HEK293 (cell line): Measurements from ENCODE around the gene MIA3.

Experiments used
- CTCF ChIA-PET: fragments of 350-600 bp; formaldehyde crosslinking; extraction: SDS; loops from one replicate; lab custom pipeline; 2021; ENCODE audit warnings: antibody characterized with exemption; lab: Yijun Ruan, JAX
- POLR2A ChIA-PET: fragments of 300-600 bp; formaldehyde crosslinking; extraction: SDS; loops from one replicate; lab custom pipeline; 2020; ENCODE audit warnings: antibody characterized with exemption, inconsistent platforms; lab: Yijun Ruan, JAX
- H3K27ac ChIP-seq: fragments of 200-500 bp; sonication (Bioruptor generic); 2 replicates; pipeline ENCODE4 v1.5.1; 2014; ENCODE audit warnings: low read depth, low read length, control low read depth, inconsistent platforms; ENCODE audit errors: extremely low read depth
- H3K36me3 ChIP-seq, 2 experiments: fragments of 200-500 bp in 1 of 2; sonication (Bioruptor generic) in 1 of 2; 1 replicate in 1 of 2; 2 replicates in 1 of 2; pipeline ENCODE4 v1.5.1; 2014 to 2017; ENCODE audit warnings: inconsistent platforms in 2 of 2, low read length in 2 of 2; ENCODE audit not compliant: control insufficient read depth in 2 of 2, insufficient read depth in 1 of 2
- H3K4me1 ChIP-seq: fragments of 200-500 bp; sonication (Bioruptor generic); 2 replicates; pipeline ENCODE4 v1.5.1; 2014; ENCODE audit warnings: mild to moderate bottlenecking, low read length, inconsistent platforms; ENCODE audit not compliant: control insufficient read depth, insufficient read depth
- H3K4me3 ChIP-seq: 2 replicates; pipeline ENCODE4 v1.5.1; 2011; ENCODE audit warnings: low read depth, mild to moderate bottlenecking, control low read depth, low read length, moderate library complexity
- H3K9me3 ChIP-seq: fragments of 200-500 bp; sonication (Bioruptor generic); 2 replicates; pipeline ENCODE4 v1.5.1; 2014; ENCODE audit warnings: low read depth, low read length, inconsistent platforms; ENCODE audit not compliant: control insufficient read depth, insufficient read depth
- BCL6B ChIP-seq: fragments of 450-650 bp; formaldehyde crosslinking; IDR thresholded peaks from 2 replicates; pipeline ENCODE4 v1.5.1; 2017; ENCODE audit warnings: missing biosample characterization, missing genetic modification characterization
- FEZF1 ChIP-seq: fragments of 450-650 bp; formaldehyde crosslinking; IDR thresholded peaks from 2 replicates; pipeline ENCODE4 v1.5.1; 2016; ENCODE audit warnings: missing biosample characterization, missing genetic modification characterization
- IKZF3 ChIP-seq: fragments of 450-650 bp; IDR thresholded peaks from 2 replicates; pipeline ENCODE4 v1.5.0; 2018; ENCODE audit warnings: missing biosample characterization, mild to moderate bottlenecking, missing genetic modification characterization, moderate library complexity
- SCRT1 ChIP-seq: fragments of 450-650 bp; formaldehyde crosslinking; IDR thresholded peaks from 2 replicates; pipeline ENCODE4 v1.5.1; 2016; ENCODE audit warnings: missing biosample characterization, missing genetic modification characterization, borderline replicate concordance
- ZFP41 ChIP-seq: fragments of 450-650 bp; formaldehyde crosslinking; IDR thresholded peaks from 2 replicates; pipeline ENCODE4 v1.5.1; 2016; ENCODE audit warnings: missing biosample characterization, missing genetic modification characterization, borderline replicate concordance
- ZIC2 ChIP-seq: fragments of 450-650 bp; formaldehyde crosslinking; IDR thresholded peaks from 2 replicates; pipeline ENCODE4 v1.5.1; 2016; ENCODE audit warnings: missing biosample characterization, missing genetic modification characterization
- ZNF112 ChIP-seq: fragments of 450-650 bp; formaldehyde crosslinking; IDR thresholded peaks from 2 replicates; pipeline ENCODE4 v1.5.0; 2017; ENCODE audit warnings: missing biosample characterization, missing genetic modification characterization
- ZNF146 ChIP-seq: fragments of 450-650 bp; formaldehyde crosslinking; IDR thresholded peaks from 2 replicates; pipeline ENCODE4 v1.5.1; 2016; ENCODE audit warnings: missing biosample characterization, missing genetic modification characterization
- ZNF184 ChIP-seq: fragments of 450-650 bp; IDR thresholded peaks from 2 replicates; pipeline ENCODE4 v1.5.1; 2018; ENCODE audit warnings: missing biosample characterization, mild to moderate bottlenecking, missing genetic modification characterization
- ZNF221 ChIP-seq: fragments of 450-650 bp; formaldehyde crosslinking; IDR thresholded peaks from 2 replicates; pipeline ENCODE4 v1.5.1; 2017; ENCODE audit warnings: missing biosample characterization, missing genetic modification characterization, borderline replicate concordance
- ZNF24 ChIP-seq: fragments of 450-650 bp; formaldehyde crosslinking; IDR thresholded peaks from 2 replicates; pipeline ENCODE4 v1.5.1; 2016; ENCODE audit warnings: missing biosample characterization, missing genetic modification characterization
- ZNF292 ChIP-seq: fragments of 450-650 bp; formaldehyde crosslinking; IDR thresholded peaks from 2 replicates; pipeline ENCODE4 v1.5.1; 2016; ENCODE audit warnings: low read depth, missing biosample characterization, missing genetic modification characterization, borderline replicate concordance
- ZNF398 ChIP-seq: fragments of 450-650 bp; formaldehyde crosslinking; IDR thresholded peaks from 2 replicates; pipeline ENCODE4 v1.5.1; 2017; ENCODE audit warnings: missing biosample characterization, missing genetic modification characterization
- ZNF423 ChIP-seq: fragments of 450-650 bp; formaldehyde crosslinking; IDR thresholded peaks from 2 replicates; pipeline ENCODE4 v1.5.1; 2016; ENCODE audit warnings: missing biosample characterization, missing genetic modification characterization
- ZNF530 ChIP-seq: fragments of 450-650 bp; formaldehyde crosslinking; IDR thresholded peaks from 2 replicates; pipeline ENCODE4 v1.5.1; 2016; ENCODE audit warnings: low read depth, missing biosample characterization, missing genetic modification characterization
- ZNF664 ChIP-seq: fragments of 450-650 bp; formaldehyde crosslinking; IDR thresholded peaks from 2 replicates; pipeline ENCODE4 v1.5.1; 2016; ENCODE audit warnings: missing biosample characterization, missing genetic modification characterization
- TF ChIP-seq, protein P1 (sequence below): fragments of 450-650 bp; formaldehyde crosslinking; IDR thresholded peaks from 2 replicates; pipeline ENCODE4 v1.5.1; 2016; ENCODE audit warnings: missing biosample characterization, missing genetic modification characterization, borderline replicate concordance
- TF ChIP-seq, protein P2 (sequence below): fragments of 450-650 bp; formaldehyde crosslinking; IDR thresholded peaks from 2 replicates; pipeline ENCODE4 v1.5.1; 2016; ENCODE audit warnings: missing biosample characterization, missing genetic modification characterization
- TF ChIP-seq, protein P3 (sequence below): fragments of 450-650 bp; formaldehyde crosslinking; IDR thresholded peaks from 2 replicates; pipeline ENCODE4 v1.5.1; 2016; ENCODE audit warnings: missing biosample characterization, missing genetic modification characterization

Gene MIA3

GRCh38 chr1:222711319-222712252, 93.7 kb downstream of the MIA3 start (continued):
- TF ChIP-seq, protein P1, sequence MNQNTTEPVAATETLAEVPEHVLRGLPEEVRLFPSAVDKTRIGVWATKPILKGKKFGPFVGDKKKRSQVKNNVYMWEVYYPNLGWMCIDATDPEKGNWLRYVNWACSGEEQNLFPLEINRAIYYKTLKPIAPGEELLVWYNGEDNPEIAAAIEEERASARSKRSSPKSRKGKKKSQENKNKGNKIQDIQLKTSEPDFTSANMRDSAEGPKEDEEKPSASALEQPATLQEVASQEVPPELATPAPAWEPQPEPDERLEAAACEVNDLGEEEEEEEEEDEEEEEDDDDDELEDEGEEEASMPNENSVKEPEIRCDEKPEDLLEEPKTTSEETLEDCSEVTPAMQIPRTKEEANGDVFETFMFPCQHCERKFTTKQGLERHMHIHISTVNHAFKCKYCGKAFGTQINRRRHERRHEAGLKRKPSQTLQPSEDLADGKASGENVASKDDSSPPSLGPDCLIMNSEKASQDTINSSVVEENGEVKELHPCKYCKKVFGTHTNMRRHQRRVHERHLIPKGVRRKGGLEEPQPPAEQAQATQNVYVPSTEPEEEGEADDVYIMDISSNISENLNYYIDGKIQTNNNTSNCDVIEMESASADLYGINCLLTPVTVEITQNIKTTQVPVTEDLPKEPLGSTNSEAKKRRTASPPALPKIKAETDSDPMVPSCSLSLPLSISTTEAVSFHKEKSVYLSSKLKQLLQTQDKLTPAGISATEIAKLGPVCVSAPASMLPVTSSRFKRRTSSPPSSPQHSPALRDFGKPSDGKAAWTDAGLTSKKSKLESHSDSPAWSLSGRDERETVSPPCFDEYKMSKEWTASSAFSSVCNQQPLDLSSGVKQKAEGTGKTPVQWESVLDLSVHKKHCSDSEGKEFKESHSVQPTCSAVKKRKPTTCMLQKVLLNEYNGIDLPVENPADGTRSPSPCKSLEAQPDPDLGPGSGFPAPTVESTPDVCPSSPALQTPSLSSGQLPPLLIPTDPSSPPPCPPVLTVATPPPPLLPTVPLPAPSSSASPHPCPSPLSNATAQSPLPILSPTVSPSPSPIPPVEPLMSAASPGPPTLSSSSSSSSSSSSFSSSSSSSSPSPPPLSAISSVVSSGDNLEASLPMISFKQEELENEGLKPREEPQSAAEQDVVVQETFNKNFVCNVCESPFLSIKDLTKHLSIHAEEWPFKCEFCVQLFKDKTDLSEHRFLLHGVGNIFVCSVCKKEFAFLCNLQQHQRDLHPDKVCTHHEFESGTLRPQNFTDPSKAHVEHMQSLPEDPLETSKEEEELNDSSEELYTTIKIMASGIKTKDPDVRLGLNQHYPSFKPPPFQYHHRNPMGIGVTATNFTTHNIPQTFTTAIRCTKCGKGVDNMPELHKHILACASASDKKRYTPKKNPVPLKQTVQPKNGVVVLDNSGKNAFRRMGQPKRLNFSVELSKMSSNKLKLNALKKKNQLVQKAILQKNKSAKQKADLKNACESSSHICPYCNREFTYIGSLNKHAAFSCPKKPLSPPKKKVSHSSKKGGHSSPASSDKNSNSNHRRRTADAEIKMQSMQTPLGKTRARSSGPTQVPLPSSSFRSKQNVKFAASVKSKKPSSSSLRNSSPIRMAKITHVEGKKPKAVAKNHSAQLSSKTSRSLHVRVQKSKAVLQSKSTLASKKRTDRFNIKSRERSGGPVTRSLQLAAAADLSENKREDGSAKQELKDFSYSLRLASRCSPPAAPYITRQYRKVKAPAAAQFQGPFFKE (tag by site-specific recombination): no peak
- TF ChIP-seq ZNF292 (tag by site-specific recombination) (no peak), ZNF146 (no peak)

- H3K27ac ChIP-seq: peak within 1 kb of the TSS; percentile 87
- peak within 1 kb of the TSS; percentile 84 for H3K4me3 ChIP-seq
- ChIA-PET POLR2A (interaction anchor here (0.8 to 1.8 kb wide), 6 partner anchors 9 to 123 kb away, joined by 3 to 10 read pairs (median 4); partner anchors contain the start of gene TAF1A), CTCF (interaction anchor here (0.6 to 1.5 kb wide), 6 partner anchors 78 to 477 kb away, joined by 3 to 6 read pairs (median 4); no protein-coding TSS in a partner anchor)
- H3K4me1 ChIP-seq: no peaks in the 10 kb centered on the region
- H3K9me3 ChIP-seq: no peaks in the 10 kb centered on the region
- H3K36me3 ChIP-seq: peaks cover 13 to 21% of the 10 kb centered on the region in 2 experiments
- TF ChIP-seq ZNF530 (tag by site-specific recombination): no peak
- TF ChIP-seq, protein P2, sequence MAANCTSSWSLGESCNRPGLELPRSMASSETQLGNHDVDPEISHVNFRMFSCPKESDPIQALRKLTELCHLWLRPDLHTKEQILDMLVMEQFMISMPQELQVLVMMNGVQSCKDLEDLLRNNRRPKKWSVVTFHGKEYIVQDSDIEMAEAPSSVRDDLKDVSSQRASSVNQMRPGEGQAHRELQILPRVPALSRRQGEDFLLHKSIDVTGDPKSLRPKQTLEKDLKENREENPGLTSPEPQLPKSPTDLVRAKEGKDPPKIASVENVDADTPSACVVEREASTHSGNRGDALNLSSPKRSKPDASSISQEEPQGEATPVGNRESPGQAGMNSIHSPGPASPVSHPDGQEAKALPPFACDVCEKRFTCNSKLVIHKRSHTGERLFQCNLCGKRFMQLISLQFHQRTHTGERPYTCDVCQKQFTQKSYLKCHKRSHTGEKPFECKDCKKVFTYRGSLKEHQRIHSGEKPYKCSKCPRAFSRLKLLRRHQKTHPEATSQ (tag by site-specific recombination): no peak
- TF ChIP-seq ZNF184 (tag by site-specific recombination): no peak
- TF ChIP-seq ZNF221 (tag by site-specific recombination): no peak
- TF ChIP-seq ZNF112: no peak
- no peak for TF ChIP-seq BCL6B
- no peak for TF ChIP-seq SCRT1 (tag by site-specific recombination)
- TF ChIP-seq, protein P3, sequence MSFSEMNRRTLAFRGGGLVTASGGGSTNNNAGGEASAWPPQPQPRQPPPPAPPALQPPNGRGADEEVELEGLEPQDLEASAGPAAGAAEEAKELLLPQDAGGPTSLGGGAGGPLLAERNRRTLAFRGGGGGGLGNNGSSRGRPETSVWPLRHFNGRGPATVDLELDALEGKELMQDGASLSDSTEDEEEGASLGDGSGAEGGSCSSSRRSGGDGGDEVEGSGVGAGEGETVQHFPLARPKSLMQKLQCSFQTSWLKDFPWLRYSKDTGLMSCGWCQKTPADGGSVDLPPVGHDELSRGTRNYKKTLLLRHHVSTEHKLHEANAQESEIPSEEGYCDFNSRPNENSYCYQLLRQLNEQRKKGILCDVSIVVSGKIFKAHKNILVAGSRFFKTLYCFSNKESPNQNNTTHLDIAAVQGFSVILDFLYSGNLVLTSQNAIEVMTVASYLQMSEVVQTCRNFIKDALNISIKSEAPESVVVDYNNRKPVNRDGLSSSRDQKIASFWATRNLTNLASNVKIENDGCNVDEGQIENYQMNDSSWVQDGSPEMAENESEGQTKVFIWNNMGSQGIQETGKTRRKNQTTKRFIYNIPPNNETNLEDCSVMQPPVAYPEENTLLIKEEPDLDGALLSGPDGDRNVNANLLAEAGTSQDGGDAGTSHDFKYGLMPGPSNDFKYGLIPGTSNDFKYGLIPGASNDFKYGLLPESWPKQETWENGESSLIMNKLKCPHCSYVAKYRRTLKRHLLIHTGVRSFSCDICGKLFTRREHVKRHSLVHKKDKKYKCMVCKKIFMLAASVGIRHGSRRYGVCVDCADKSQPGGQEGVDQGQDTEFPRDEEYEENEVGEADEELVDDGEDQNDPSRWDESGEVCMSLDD (tag by site-specific recombination): no peak; the same call in 1 of the 2 replicates
- TF ChIP-seq ZNF423 (tag by site-specific recombination): 0 out of 2 replicates have a peak, but pooled peaks have one; percentile 28
- TF ChIP-seq IKZF3 (tag by site-specific recombination): 0 out of 2 replicates have a peak, but pooled peaks have one; percentile 33
- TF ChIP-seq FEZF1 (tag by site-specific recombination): no peak
- TF ChIP-seq ZNF398 (tag by site-specific recombination): no peak
- TF ChIP-seq ZFP41 (tag by site-specific recombination): no peak
- TF ChIP-seq ZNF664: 0 out of 2 replicates have a peak, but pooled peaks have one; percentile 12
- peak; percentile 87 for TF ChIP-seq ZNF24 (tag by site-specific recombination)
- TF ChIP-seq ZIC2 (tag by site-specific recombination): peak; percentile 59
Observed at GRCh38 chr1:222712253-222713090, 94.6 kb downstream of the MIA3 start, which contains the start of the genes AIDA and BROX. TSS of gene AIDA (minus strand) at chr1:222712491. CDS start at chr1:222712317, 174 bp downstream. TSS of gene BROX (plus strand) at chr1:222712564. CDS start at chr1:222715700, 3,136 bp downstream.
